Measurements from ENCODE around the gene LTBP1. TPM values are rescaled to one million over a fixed set of nuclear protein-coding genes. Genes with fewer than 3 reads are reported as not detected.

Gene LTBP1
- total RNA-seq, 1 experiment from 2014 or later = 28.5 TPM

- H3K27me3 ChIP-seq (ENCODE audit: insufficient read depth, low read length) = no peaks in the 10 kb centered on the region
- no peak overlapping the region for H2BK5ac ChIP-seq (ENCODE audit: insufficient read length, low read length)
- WGBS (ENCODE audit: extremely low coverage, insufficient read length, low lambda C conversion rate) = no CpG with 5 or more reads among the region's 2 CpGs
- H3T11ph ChIP-seq (ENCODE audit: low read length) = no peak overlapping the region
- no peak overlapping the region for H3K56ac ChIP-seq (ENCODE audit: insufficient read length, low read depth, low read length)
- no peak overlapping the region for H3K18ac ChIP-seq (ENCODE audit: insufficient read length, low read depth, low read length)
- no peak overlapping the region for H2BK120ac ChIP-seq (ENCODE audit: low read depth, low read length, poor library complexity, severe bottlenecking)
- H3K4ac ChIP-seq (ENCODE audit: low read depth, low read length) = no peak overlapping the region
- peaks cover 0 to 3% of the 10 kb centered on the region in 2 experiments; a peak in 1 of 5 replicates for H3K9me3 Mint-ChIP-seq
- no peak overlapping the region for H3K14ac ChIP-seq (ENCODE audit: insufficient read depth, low read length)
- no peaks in the 10 kb centered on the region for H3K27me3 Mint-ChIP-seq (ENCODE audit: low read depth)
- H2BK12ac ChIP-seq (ENCODE audit: insufficient read length, low read depth, low read length) = no peak overlapping the region
- H3K23ac ChIP-seq (ENCODE audit: insufficient read length, low read depth, low read length) = no peak overlapping the region
- no peaks in the 10 kb centered on the region for H3K4me1 ChIP-seq (ENCODE audit: insufficient read depth, low read length)
- no peak overlapping the region for H3K4me2 ChIP-seq (ENCODE audit: insufficient read depth, insufficient read length, low read length)
- no peak overlapping the region for H4K5ac ChIP-seq (ENCODE audit: insufficient read length, low read depth, low read length)
- H3K9me3 ChIP-seq (ENCODE audit: control insufficient read depth, low read depth, low read length) = no peaks in the 10 kb centered on the region
- no peak overlapping the region for H2AK5ac ChIP-seq (ENCODE audit: insufficient read length, low read length)
- no peak overlapping the region for H2AFZ ChIP-seq (ENCODE audit: low read length)
- no peak overlapping the region for H3K27ac ChIP-seq (ENCODE audit: insufficient read length, low read depth, low read length)
- no peak overlapping the region for H4K91ac ChIP-seq (ENCODE audit: insufficient read length, low read depth, low read length)
- no peak overlapping the region for H2BK15ac ChIP-seq (ENCODE audit: low read depth, low read length)
- TF ChIP-seq CTCF (conservative IDR thresholded peaks at IDR 0.05) = no peak
- H3K9ac ChIP-seq (ENCODE audit: extremely low read depth, insufficient read length, low read length) = no peak overlapping the region
- peaks cover 0 to 3% (median 0%) of the 10 kb centered on the region in 3 experiments; a peak in 1 of 7 replicates for H3K36me3 Mint-ChIP-seq (ENCODE audit: insufficient read depth in 1 of 3, low read depth in 3 of 3)
- no peaks in the 10 kb centered on the region for H3K79me1 ChIP-seq (ENCODE audit: insufficient read depth, low read depth, low read length, poor library complexity, severe bottlenecking)
- H3K79me2 ChIP-seq (ENCODE audit: insufficient read depth, low read length) = no peaks in the 10 kb centered on the region
- H3K23me2 ChIP-seq (ENCODE audit: insufficient read length, low read depth, low read length, poor library complexity, severe bottlenecking) = no peaks in the 10 kb centered on the region
- no peak for DNase-seq
- 0 out of 7 replicates have a peak overlapping the region, but pooled peaks of 1 of the 3 experiments have one; percentile 17 for H3K27ac Mint-ChIP-seq
- H4K8ac ChIP-seq (replicated peaks; ENCODE audit: insufficient read length, low read depth, low read length) = no peak overlapping the region
- H4K20me1 ChIP-seq (ENCODE audit: control insufficient read depth, insufficient read depth, insufficient read length) = no peaks in the 10 kb centered on the region
- H3K4me1 Mint-ChIP-seq = peaks cover 7 to 20% of the 10 kb centered on the region in 2 experiments
- no peak overlapping the region for H2BK20ac ChIP-seq (ENCODE audit: low read depth, low read length, poor library complexity, severe bottlenecking)
- no peak overlapping the region for H3K4me3 Mint-ChIP-seq
Measured at GRCh38 chr2:33384599-33384961, 437.8 kb downstream of the LTBP1 start.
